OCI-LY3 (cell line): ENCODE data around the gene LMO7.
"Not testable (repeated sequence)": the region's sequence is repeated elsewhere in the genome, so short reads cannot be mapped to it uniquely, and the experiment has no call there.

Source experiments
- H2AFZ ChIP-seq: fragments of 200-600, 300-600 bp; shearing (Covaris generic); 2 replicates; pipeline ENCODE4 v1.6.0; 2014; ENCODE audit warnings: antibody characterized with exemption, low read depth, low read length
- H3K27ac ChIP-seq: fragments of 200-600, 300-600 bp; sonication (generic); 2 replicates; pipeline ENCODE4 v1.5.1; 2014; ENCODE audit warnings: mild to moderate bottlenecking, low read length, moderate library complexity, mixed read lengths
- H3K27me3 ChIP-seq: fragments of 200-600, 300-600 bp; sonication (generic); 2 replicates; pipeline ENCODE4 v1.6.1; 2014; ENCODE audit warnings: low read depth, low read length, mixed read lengths
- H3K36me3 ChIP-seq: fragments of 200-600, 300-600 bp; sonication (generic); replicated peaks from 2 replicates; pipeline ENCODE3; 2014; ENCODE audit warnings: low read depth, low read length, mixed read lengths
- H3K4me1 ChIP-seq: fragments of 300-600, 200-600 bp; sonication (generic); 2 replicates; pipeline ENCODE4 v1.6.1; 2014; ENCODE audit warnings: low read length, mixed read lengths
- H3K4me2 ChIP-seq: fragments of 200-600, 300-600 bp; sonication (generic); 2 replicates; pipeline ENCODE4 v1.6.1; 2014; ENCODE audit warnings: low read length, mixed read lengths
- H3K4me3 ChIP-seq: fragments of 300-600, 200-600 bp; sonication (generic); 2 replicates; pipeline ENCODE4 v1.5.1; 2014; ENCODE audit warnings: antibody characterized with exemption, mild to moderate bottlenecking, low read length, moderate library complexity
- H3K79me2 ChIP-seq: fragments of 300-600, 200-600 bp; shearing (Covaris generic); 2 replicates; pipeline ENCODE4 v1.6.1; 2014; ENCODE audit warnings: mild to moderate bottlenecking, low read length, mixed read lengths
- H3K9ac ChIP-seq: fragments of 300-600, 200-600 bp; shearing (Covaris generic); 2 replicates; pipeline ENCODE4 v1.6.0; 2014; ENCODE audit warnings: mild to moderate bottlenecking, low read length, moderate library complexity
- H3K9me3 ChIP-seq: fragments of 200-600, 300-600 bp; shearing (Covaris generic); 2 replicates; pipeline ENCODE4 v1.6.1; 2014; ENCODE audit warnings: low read length, mixed read lengths; ENCODE audit not compliant: insufficient read depth
- H4K20me1 ChIP-seq: fragments of 200-600, 300-600 bp; sonication (generic); 2 replicates; pipeline ENCODE4 v1.6.1; 2016; ENCODE audit warnings: low read length, mixed read lengths; ENCODE audit not compliant: insufficient read depth
- EZH2phosphoT487 ChIP-seq: fragments of 200-600 bp; shearing (Covaris generic); IDR thresholded peaks from 2 replicates; pipeline ENCODE4 v1.6.1; 2018; ENCODE audit warnings: antibody characterized with exemption, mixed run types, low read depth
- TF ChIP-seq, protein P1 (sequence below): fragments of 200-600, 300-600 bp; sonication (generic); IDR thresholded peaks from 2 replicates; pipeline ENCODE4 v1.5.1; 2014; ENCODE audit warnings: antibody characterized with exemption, low read length, low read depth

Gene LMO7

DNA sequence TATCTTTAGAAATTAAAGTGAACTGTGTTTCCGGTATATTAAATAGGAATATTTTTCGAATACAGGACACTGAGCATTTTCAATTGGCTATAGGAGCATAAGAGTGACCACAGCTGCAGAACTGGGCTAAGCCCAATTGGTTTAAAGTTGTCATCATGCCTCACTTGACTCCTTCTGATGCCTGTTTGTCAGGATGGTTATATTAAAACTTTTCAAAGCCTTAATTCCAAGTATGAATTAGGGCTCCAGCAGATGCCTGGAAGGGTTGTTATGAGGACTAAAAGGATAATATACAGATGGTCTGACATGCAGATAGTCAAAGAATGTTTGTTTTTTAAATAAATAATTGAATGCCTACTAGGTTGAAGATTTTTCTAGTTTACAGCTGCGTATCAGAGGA, 100.0 kb downstream of the LMO7 start:
- H3K4me1 ChIP-seq = no peaks in the 10 kb centered on the region
- H3K79me2 ChIP-seq = no peaks in the 10 kb centered on the region
- H3K27me3 ChIP-seq = no peaks in the 10 kb centered on the region
- no peak overlapping the region for H3K4me3 ChIP-seq
- H3K36me3 ChIP-seq = peaks cover 2% of the 10 kb centered on the region
- H2AFZ ChIP-seq = no peak overlapping the region
- TF ChIP-seq EZH2phosphoT487 = no peak
- TF ChIP-seq, protein P1, sequence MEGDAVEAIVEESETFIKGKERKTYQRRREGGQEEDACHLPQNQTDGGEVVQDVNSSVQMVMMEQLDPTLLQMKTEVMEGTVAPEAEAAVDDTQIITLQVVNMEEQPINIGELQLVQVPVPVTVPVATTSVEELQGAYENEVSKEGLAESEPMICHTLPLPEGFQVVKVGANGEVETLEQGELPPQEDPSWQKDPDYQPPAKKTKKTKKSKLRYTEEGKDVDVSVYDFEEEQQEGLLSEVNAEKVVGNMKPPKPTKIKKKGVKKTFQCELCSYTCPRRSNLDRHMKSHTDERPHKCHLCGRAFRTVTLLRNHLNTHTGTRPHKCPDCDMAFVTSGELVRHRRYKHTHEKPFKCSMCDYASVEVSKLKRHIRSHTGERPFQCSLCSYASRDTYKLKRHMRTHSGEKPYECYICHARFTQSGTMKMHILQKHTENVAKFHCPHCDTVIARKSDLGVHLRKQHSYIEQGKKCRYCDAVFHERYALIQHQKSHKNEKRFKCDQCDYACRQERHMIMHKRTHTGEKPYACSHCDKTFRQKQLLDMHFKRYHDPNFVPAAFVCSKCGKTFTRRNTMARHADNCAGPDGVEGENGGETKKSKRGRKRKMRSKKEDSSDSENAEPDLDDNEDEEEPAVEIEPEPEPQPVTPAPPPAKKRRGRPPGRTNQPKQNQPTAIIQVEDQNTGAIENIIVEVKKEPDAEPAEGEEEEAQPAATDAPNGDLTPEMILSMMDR = no peak
- no peak overlapping the region for H3K9ac ChIP-seq
- no peaks in the 10 kb centered on the region for H3K9me3 ChIP-seq
- H3K27ac ChIP-seq = no peak overlapping the region
- no peak overlapping the region for H3K4me2 ChIP-seq
- H4K20me1 ChIP-seq = no peaks in the 10 kb centered on the region

DNA sequence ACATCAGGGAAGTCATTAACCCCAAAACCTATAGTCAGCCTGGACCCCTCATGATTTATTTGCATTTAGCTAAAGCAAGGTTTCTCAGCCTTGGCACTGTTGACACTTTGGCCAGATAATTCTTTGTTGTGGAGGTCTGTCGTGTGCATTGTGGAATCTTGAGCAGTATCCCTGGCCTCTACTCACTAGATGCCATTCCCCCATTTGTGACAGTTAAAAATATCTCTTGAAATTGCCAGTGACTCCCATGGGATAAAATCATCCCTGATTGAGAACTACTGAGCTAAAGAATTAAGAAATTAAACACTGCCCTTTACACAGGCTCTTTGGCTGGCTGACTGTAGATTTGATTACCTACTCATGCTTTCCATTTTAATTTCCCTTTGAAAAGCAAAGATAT, 102.7 kb downstream of the LMO7 start:
- H3K27me3 ChIP-seq = no peaks in the 10 kb centered on the region
- no peaks in the 10 kb centered on the region for H3K4me1 ChIP-seq
- no peaks in the 10 kb centered on the region for H4K20me1 ChIP-seq
- no peaks in the 10 kb centered on the region for H3K36me3 ChIP-seq
- no peaks in the 10 kb centered on the region for H3K79me2 ChIP-seq
- no peak overlapping the region for H2AFZ ChIP-seq
- H3K9me3 ChIP-seq = no peaks in the 10 kb centered on the region
- H3K27ac ChIP-seq = no peak overlapping the region
- no peak overlapping the region for H3K4me3 ChIP-seq
- TF ChIP-seq EZH2phosphoT487 = no peak
- TF ChIP-seq, protein P1 = no peak
- no peak overlapping the region for H3K9ac ChIP-seq
- no peak overlapping the region for H3K4me2 ChIP-seq

DNA sequence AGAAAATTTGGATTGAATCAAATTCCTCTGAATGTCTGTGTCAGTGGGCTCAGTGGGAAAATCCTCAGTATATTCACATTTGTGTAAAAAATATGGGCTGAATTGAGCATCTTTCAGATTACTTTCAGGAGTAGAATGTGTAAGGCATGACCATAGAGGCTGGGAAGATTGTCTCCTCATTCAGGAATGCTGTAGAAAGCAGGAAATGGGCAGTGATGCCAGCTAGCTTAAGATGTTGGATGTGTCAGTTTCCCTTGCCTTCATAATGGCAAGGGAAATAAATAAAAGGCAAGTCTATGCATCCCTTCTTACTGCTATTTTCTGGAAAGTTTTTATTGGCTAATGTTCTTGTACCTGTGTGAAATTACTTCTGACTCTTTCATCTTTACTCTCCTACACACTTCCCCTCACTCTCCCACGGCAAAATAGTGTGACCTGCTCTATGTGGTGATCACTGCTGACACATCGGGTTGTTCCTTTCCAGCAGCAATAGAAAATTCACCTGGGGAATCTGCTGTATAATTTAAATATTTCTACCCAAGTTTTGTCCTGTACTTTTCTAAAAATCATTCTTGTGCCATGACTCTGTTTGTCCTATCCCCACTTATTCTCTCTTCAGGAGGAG, 103.2 kb downstream of the LMO7 start:
- Histone ChIP-seq H2AFZ (no peak overlapping the region), H4K20me1 (no peaks in the 10 kb centered on the region), H3K4me2 (no peak overlapping the region), H3K4me3 (no peak overlapping the region), H3K9me3 (no peaks in the 10 kb centered on the region), H3K36me3 (no peaks in the 10 kb centered on the region), H3K79me2 (no peaks in the 10 kb centered on the region), H3K27ac (no peak overlapping the region), H3K27me3 (no peaks in the 10 kb centered on the region), H3K9ac (no peak overlapping the region), H3K4me1 (no peaks in the 10 kb centered on the region)
- TF ChIP-seq, protein P1 = no peak
- no peak for TF ChIP-seq EZH2phosphoT487

DNA sequence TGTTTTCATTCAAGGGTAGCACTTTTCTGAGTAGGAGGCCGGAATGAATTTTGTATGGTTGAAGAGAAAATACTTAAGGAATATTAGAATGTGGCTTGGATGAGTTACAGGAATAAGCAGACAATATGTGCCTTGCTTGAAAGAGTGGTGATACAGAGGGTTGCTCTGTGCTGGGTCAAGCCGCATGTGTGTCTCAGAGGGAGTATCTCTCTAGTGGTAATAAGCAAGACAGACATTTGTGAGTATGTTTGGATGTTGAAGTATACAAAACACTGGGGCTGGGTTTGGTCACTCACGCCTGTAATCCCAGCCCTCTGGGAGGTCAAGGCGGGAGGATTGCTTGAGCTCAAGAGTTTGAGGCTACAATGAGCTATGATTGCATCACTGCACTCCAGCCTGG, 103.9 kb downstream of the LMO7 start:
- H3K4me2 ChIP-seq = no peak overlapping the region
- no peak overlapping the region for H3K9ac ChIP-seq
- no peak overlapping the region for H2AFZ ChIP-seq
- H3K79me2 ChIP-seq = no peaks in the 10 kb centered on the region
- no peaks in the 10 kb centered on the region for H3K9me3 ChIP-seq
- H3K4me3 ChIP-seq = no peak overlapping the region
- H3K4me1 ChIP-seq = no peaks in the 10 kb centered on the region
- TF ChIP-seq, protein P1 = no peak
- TF ChIP-seq EZH2phosphoT487 = no peak
- no peaks in the 10 kb centered on the region for H4K20me1 ChIP-seq
- H3K36me3 ChIP-seq = no peaks in the 10 kb centered on the region
- no peak overlapping the region for H3K27ac ChIP-seq
- H3K27me3 ChIP-seq = no peaks in the 10 kb centered on the region

DNA sequence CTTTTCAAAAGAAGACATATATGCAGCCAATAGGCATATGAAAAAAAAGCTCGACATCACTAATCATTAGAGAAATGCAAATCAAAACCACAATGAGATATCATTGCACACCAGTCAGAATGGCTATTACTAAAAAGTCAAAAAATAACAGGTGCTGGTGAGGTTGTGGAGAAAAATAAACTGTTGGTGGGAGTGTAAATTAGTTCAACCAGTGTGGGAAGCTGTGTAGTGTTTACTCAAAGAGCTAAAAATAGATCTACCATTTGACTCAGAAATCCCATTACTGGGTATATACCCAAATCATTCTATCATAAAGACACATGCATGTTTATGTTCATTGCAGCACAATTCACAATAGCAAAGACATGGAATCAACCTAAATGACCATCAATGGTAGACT, 106.9 kb downstream of the LMO7 start:
- H3K36me3 ChIP-seq, H3K27ac ChIP-seq, H3K4me1 ChIP-seq, H2AFZ ChIP-seq, H3K27me3 ChIP-seq, H3K79me2 ChIP-seq, H3K4me3 ChIP-seq, H3K4me2 ChIP-seq, H3K9ac ChIP-seq, H3K9me3 ChIP-seq, H4K20me1 ChIP-seq: not testable (repeated sequence)
